D721Med (cell line): ENCODE results near the gene CARS2.

ENCODE experiments used
- DNase-seq: peaks from one replicate; pipeline ENCODE4 v3.0.0; 2011; ENCODE audit warnings: low spot score; ENCODE audit not compliant: insufficient read length
- FAIRE-seq: peaks from 2 replicates; lab custom pipeline; 2011; peaks lifted over from hg19 to GRCh38; lab: Jason Lieb, UNC
- TF ChIP-seq, protein P1 (sequence below): IDR thresholded peaks from 2 replicates; pipeline ENCODE4 v1.5.1; 2012; ENCODE audit warnings: mild to moderate bottlenecking, control low read depth; ENCODE audit not compliant: insufficient read depth; ENCODE audit errors: missing control alignments

CARS2 gene

DNA sequence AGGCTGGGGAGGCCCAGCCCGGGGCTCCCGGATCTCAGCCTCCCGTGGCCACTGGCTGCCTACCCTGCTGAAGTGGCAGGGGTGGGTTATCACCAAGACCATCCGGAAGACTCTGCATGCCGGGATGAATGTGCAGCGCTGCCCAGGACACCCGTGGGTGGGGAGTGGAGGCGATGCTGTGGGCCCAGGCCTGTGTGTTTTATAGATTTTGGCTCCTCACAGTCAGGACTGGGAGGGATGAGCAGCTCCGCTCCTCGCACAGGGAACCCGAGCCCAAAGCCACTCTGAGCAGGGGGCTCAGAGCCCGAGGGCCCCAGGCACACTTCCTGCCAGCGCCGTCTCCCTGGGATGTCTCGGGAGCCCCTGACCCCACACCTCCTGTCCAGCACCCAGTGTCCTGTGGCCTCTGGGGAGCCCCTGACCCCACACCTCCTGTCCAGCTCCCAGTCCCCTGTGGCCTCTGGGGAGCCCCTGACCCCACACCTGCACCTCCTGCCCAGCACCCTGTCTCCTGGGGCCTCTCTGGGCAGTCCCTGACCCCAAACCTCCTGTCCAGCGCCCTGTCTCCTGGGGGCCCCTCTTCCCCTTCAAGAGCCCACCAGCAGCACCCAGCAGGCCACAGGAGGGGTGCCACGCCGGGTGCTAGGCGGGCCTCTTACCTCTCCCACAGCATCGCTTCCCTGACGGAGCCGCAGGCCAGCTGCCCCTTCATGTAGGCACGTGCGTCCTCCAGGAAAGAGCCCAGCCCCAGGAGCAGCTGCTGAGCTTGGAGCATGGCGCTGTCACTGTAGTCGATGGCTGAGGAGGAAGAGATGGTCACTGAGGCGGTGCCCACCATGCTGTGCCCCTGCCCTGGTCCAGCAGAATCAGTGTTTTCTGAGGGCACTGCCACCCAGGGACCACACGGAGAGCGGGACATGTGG is 59.2 kb downstream of the CARS2 start:
- TF ChIP-seq, protein P1, sequence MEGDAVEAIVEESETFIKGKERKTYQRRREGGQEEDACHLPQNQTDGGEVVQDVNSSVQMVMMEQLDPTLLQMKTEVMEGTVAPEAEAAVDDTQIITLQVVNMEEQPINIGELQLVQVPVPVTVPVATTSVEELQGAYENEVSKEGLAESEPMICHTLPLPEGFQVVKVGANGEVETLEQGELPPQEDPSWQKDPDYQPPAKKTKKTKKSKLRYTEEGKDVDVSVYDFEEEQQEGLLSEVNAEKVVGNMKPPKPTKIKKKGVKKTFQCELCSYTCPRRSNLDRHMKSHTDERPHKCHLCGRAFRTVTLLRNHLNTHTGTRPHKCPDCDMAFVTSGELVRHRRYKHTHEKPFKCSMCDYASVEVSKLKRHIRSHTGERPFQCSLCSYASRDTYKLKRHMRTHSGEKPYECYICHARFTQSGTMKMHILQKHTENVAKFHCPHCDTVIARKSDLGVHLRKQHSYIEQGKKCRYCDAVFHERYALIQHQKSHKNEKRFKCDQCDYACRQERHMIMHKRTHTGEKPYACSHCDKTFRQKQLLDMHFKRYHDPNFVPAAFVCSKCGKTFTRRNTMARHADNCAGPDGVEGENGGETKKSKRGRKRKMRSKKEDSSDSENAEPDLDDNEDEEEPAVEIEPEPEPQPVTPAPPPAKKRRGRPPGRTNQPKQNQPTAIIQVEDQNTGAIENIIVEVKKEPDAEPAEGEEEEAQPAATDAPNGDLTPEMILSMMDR = no peak
- FAIRE-seq (no peak), DNase-seq (no peak)

DNA sequence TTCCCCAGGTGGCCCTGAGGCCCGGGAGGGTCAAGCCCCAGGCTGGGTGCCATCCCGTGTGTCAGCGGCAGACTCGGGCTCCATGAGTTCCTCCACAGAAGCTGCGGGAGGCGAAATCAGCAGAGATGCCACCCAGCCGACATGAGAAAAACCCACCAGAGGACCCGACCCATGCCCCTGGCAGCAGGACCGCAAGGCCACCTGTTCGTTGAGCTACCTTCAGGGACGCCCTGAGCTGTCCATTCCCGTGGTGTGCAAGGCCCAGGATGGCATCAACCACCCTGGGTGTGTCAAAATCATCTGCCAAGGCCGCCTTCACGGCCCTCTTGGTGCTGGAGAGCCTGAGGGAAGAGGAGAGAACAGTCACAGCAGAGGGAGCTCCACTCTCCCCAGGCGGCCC is 60.2 kb downstream of the CARS2 start:
- TF ChIP-seq, protein P1 = no peak
- DNase-seq = no peak
- no peak for FAIRE-seq

DNA sequence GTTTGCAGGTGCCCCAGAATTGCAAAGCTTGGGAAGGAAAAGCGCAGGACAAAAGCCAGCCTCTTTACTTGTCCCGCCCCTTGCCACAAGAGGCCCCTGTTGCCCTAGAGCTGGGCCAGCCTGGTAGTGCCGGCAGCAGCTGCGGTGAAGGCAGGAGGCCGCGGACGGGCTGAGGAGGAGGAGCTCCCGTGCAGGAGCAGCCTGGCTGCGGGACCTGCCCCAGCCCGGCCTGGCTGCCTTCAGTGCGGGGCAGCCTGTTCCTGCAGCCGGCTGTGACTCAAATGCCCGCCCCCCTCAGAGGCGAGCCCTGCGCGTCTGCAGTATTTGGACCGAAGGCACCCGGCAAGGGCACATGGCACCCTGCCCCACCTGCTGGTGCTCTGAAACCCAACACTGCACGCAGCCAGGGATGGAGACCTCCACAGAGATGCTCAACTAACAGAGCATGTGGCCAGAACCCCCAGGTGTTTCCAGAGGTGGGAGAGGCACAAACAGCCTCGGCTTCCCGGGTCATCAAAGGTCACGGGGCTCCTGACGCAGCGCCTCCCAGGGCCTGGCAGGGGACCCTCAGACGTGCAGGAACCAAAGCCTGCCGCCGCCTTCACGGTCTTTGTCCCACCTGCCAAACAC is 60.9 kb downstream of the CARS2 start:
- FAIRE-seq = no peak

DNA sequence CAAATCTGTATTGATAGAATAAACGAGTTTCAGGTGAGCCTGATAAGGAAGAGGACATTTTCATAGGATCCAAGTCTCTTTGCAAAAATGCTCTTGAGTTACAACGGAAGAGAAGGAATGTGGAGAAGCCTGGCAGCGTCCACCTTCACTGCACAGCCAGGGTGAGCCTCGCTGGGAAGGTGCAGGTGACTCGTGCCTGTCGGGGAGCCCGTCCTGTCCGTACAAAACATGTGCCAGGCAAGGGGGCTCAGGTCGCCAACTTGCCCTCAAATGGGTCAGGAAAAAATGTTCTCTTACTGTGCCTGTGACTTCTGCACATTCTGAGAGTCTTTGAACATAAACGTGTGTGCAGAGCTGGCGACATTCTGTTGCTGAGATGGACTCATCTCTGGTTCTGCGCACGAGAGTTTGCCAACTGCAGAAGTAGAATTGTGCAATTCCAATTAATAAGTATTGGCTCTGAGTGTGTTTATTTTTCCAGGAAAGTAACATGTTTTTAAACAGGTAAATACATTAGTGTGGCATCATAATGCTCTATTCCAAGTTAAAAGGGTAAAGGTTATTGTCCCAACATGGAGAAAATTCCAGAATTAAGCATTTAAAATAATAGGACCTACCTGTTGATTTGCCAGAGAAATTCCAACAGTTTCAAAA is 62.0 kb downstream of the CARS2 start:
- TF ChIP-seq, protein P1 = no peak
- DNase-seq = no peak
- no peak for FAIRE-seq

More for the DNA sequence above, 60.9 kb downstream of the CARS2 start:
- no peak for DNase-seq
- TF ChIP-seq, protein P1 = no peak

DNA sequence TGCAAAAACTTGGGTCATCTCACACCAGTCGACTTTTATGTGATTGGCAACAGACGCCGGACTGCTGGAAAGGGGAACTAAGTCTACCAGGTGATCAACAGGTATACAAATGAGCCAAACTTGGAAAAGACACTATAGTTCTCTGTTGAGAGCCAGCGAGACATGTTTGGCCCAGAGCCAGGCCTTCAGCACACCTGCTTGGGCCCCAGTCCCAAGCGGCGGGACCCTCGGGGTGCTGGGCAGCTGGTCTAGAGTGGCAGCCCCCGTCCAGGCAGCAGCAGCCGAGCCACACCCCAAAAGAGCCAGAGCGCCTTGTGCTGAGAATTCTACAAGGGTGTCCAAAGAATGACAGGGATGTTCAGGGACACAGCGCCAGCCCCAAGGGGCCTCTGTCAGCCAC is 62.6 kb downstream of the CARS2 start:
- no peak for DNase-seq

DNA sequence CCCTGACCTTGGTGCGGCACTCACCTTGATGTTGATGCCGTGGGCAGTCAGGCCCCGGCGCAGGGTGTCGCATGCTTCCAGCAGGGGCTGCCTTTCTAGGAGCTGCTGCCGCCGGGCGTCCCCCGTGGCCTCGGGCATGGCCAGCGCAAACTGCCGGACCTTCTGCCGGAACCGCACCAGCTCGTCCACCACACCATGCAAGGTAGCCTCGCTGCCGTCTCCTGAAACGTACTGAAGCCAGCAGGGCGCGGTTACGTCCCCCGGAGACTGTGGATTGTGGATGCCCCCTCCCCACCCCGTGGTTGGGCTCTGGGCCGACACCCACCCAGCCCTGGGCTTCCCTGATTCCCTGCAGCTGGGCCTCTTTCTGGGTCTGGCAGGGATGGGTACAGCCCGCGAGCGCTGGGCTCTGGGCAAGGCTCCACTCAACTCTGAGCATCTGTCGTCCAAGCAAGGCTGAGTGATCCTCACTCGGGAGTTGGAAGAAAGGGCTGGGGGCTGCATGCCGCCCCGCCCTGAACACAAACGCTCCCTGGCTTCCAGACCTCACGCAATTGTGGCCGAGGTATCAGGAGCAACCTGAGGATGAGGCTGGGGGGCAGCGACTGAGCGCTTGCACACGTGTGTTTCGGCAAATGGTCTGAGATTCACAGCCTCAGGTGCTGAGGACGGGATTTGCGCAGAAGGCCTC is 63.5 kb downstream of the CARS2 start:
- TF ChIP-seq, protein P1 = no peak
- DNase-seq (no peak), FAIRE-seq (no peak)

More for the DNA sequence above, 62.6 kb downstream of the CARS2 start:
- FAIRE-seq = no peak
- TF ChIP-seq, protein P1 = no peak
